PC-9 (cell line): ENCODE data around the gene USHBP1. TPM values are rescaled to one million over a fixed set of nuclear protein-coding genes. Genes with fewer than 3 reads are reported as not detected.

Experiments used
- BruUV-seq: library from RNA; stranded (reverse); fragments of 400-500 nt; replicated peaks from 2 replicates; lab custom pipeline; 2021; lab: Mats Ljungman, UMichigan
- CTCF ChIA-PET: fragments of 300-600 bp; sonication (Branson Sonifier 250); formaldehyde crosslinking; loops from one replicate; lab custom pipeline; 2022; ENCODE audit warnings: antibody characterized with exemption; lab: Charles Lee
- POLR2A ChIA-PET: fragments of 300-600 bp; sonication (Branson Sonifier 250); formaldehyde crosslinking; loops from one replicate; lab custom pipeline; 2022; ENCODE audit warnings: antibody characterized with exemption; ENCODE audit not compliant: unreplicated experiment; lab: Charles Lee
- DNase-seq, 2 experiments: peaks; one replicate each; pipeline versions ENCODE4 v3.0.0 to v3.0.0-alpha.2; 2015 to 2022; ENCODE audit warnings: mixed read lengths in 1 of 2
- H2AFZ ChIP-seq: fragments of 200-600 bp; sonication (generic); 2 replicates; pipeline ENCODE4 v1.8.1; 2017; ENCODE audit warnings: antibody characterized with exemption
- H3F3A ChIP-seq: fragments of 200-600 bp; sonication (generic); 2 replicates; pipeline ENCODE4 v1.8.1; 2017; ENCODE audit warnings: antibody characterized with exemption, mild to moderate bottlenecking, low read depth; ENCODE audit not compliant: insufficient read depth
- H3K27ac ChIP-seq: fragments of 200-600 bp; sonication (generic); 2 replicates; pipeline ENCODE4 v1.6.1; 2016; ENCODE audit warnings: mixed run types
- H3K27me3 ChIP-seq: fragments of 200-600 bp; sonication (generic); 2 replicates; pipeline ENCODE4 v1.6.1; 2016; ENCODE audit warnings: low read depth, mixed run types; ENCODE audit not compliant: insufficient read depth
- H3K36me3 ChIP-seq: fragments of 200-600 bp; sonication (generic); 2 replicates; pipeline ENCODE4 v1.6.1; 2016; ENCODE audit warnings: low read depth, mixed run types
- H3K4me1 ChIP-seq: fragments of 200-600 bp; sonication (generic); replicated peaks from 2 replicates; pipeline ENCODE4 v1.6.1; 2016; ENCODE audit warnings: mixed run types; ENCODE audit not compliant: insufficient read depth
- H3K4me2 ChIP-seq: fragments of 200-600 bp; sonication (generic); 2 replicates; pipeline ENCODE4 v1.6.1; 2017; ENCODE audit warnings: mixed run types
- H3K4me3 ChIP-seq: fragments of 200-600 bp; sonication (generic); 2 replicates; pipeline ENCODE4 v1.6.1; 2016; ENCODE audit warnings: mixed run types
- H3K79me2 ChIP-seq: fragments of 200-600 bp; sonication (generic); 2 replicates; pipeline ENCODE4 v1.6.1; 2017; ENCODE audit warnings: low read depth, mixed run types
- H3K9me2 ChIP-seq: fragments of 200-600 bp; sonication (generic); 2 replicates; pipeline ENCODE4 v1.8.1; 2017; ENCODE audit warnings: mild to moderate bottlenecking; ENCODE audit not compliant: insufficient read depth
- H3K9me3 ChIP-seq: fragments of 200-600 bp; sonication (generic); 2 replicates; pipeline ENCODE4 v1.8.1; 2016; ENCODE audit warnings: low read depth; ENCODE audit not compliant: insufficient read depth
- H4K20me1 ChIP-seq: fragments of 200-600 bp; sonication (generic); 2 replicates; pipeline ENCODE4 v1.8.1; 2017; ENCODE audit not compliant: insufficient read depth
- CTCF ChIP-seq: fragments of 200-600 bp; sonication (generic); conservative IDR thresholded peaks from 2 replicates; pipeline ENCODE4 v1.6.1; 2017; ENCODE audit warnings: mixed run types, antibody characterized with exemption, mild to moderate bottlenecking, moderate library complexity
- EZH2 ChIP-seq: fragments of 200-600 bp; sonication (generic); IDR thresholded peaks from 2 replicates; pipeline ENCODE4 v1.8.0; 2017; ENCODE audit warnings: antibody characterized with exemption, low read depth
- intact Hi-C: fragments of 100-400 bp; cut with micrococcal nuclease; formaldehyde crosslinking; loops from one replicate; pipeline ENCODE4 v1.10.0; 2022; ENCODE audit not compliant: unreplicated experiment
- total RNA-seq: library from RNA; stranded (reverse); gene quantifications from 2 replicates; pipeline ENCODE4 v1.2.3, GENCODE V29; 2021

Gene USHBP1
- total RNA-seq, 1 experiment from 2014 or later: not detected

- Histone ChIP-seq H3K4me1 (peaks cover 25% of the 10 kb centered on the region), H3K36me3 (peaks cover 11% of the 10 kb centered on the region; the same call in 1 of the 2 replicates), H3K9me2 (no peaks in the 10 kb centered on the region), H3K9me3 (no peaks in the 10 kb centered on the region), H3F3A (peaks cover 27% of the 10 kb centered on the region), H4K20me1 (no peaks in the 10 kb centered on the region), H3K79me2 (peaks cover 17% of the 10 kb centered on the region), H3K4me3 (peak overlapping the region; percentile 86; the same call in 1 of the 2 replicates), H3K27me3 (no peaks in the 10 kb centered on the region), H2AFZ (no peak overlapping the region), H3K4me2 (peak overlapping the region; percentile 90), H3K27ac (no peak overlapping the region)
- POLR2A ChIA-PET: no interaction called here
- no peak for TF ChIP-seq CTCF
- no peak for TF ChIP-seq EZH2
- intact Hi-C loops: no loop called here
- DNase-seq: no peak
- no TSS peak for BruUV-seq
- CTCF ChIA-PET: interaction anchor here (0.7 kb wide), 1 partner anchor 42 kb away, joined by 7 read pairs; no protein-coding TSS in a partner anchor
Measured at GRCh38 chr19:17268754-17269153, 4.2 kb upstream of the USHBP1 start.

GRCh38 chr19:17266975-17267788 is 2.6 kb upstream of the USHBP1 start, which contains the start of gene BABAM1:
TSS of gene BABAM1 (plus strand) at chr19:17267443. CDS start at chr19:17268807, 1,364 bp downstream.
- Histone ChIP-seq H3K4me1 (peaks cover 25% of the 10 kb centered on the region), H3K9me2 (no peaks in the 10 kb centered on the region), H3K4me3 (peak within 1 kb of the TSS; percentile 86), H3K27ac (peak within 1 kb of the TSS; percentile 70), H3F3A (peaks cover 32% of the 10 kb centered on the region), H4K20me1 (no peaks in the 10 kb centered on the region), H3K4me2 (peak within 1 kb of the TSS; percentile 90), H3K9me3 (no peaks in the 10 kb centered on the region), H3K27me3 (no peaks in the 10 kb centered on the region), H3K79me2 (peaks cover 17% of the 10 kb centered on the region), H3K36me3 (peaks cover 11% of the 10 kb centered on the region; the same call in 1 of the 2 replicates), H2AFZ (peak within 1 kb of the TSS; percentile 88)
- ChIA-PET CTCF (no interaction called here), POLR2A (interaction anchor here (0.5 to 1.4 kb wide), 10 partner anchors 12 to 662 kb away, joined by 3 to 25 read pairs (median 11); partner anchors contain the start of genes OCEL1 and USE1)
- TF ChIP-seq EZH2 (no peak), CTCF (no peak)
- peak; percentile 94 to 99 for DNase-seq
- BruUV-seq: TSS peak; percentile 78
- intact Hi-C loops: loop anchor here (1.0 kb wide), 1 partner anchor 21 kb away; no protein-coding TSS in a partner anchor

GRCh38 chr19:17266589-17266974 is 2.0 kb upstream of the USHBP1 start:
- Histone ChIP-seq H3K27ac (peak overlapping the region; percentile 70), H2AFZ (no peak overlapping the region), H3K79me2 (peaks cover 17% of the 10 kb centered on the region), H3K4me3 (no peak overlapping the region), H3K9me3 (no peaks in the 10 kb centered on the region), H3K27me3 (no peaks in the 10 kb centered on the region), H3K36me3 (peaks cover 11% of the 10 kb centered on the region; the same call in 1 of the 2 replicates), H3F3A (peaks cover 32% of the 10 kb centered on the region), H3K4me1 (peaks cover 25% of the 10 kb centered on the region), H3K9me2 (no peaks in the 10 kb centered on the region), H3K4me2 (peak overlapping the region; percentile 34; the same call in 1 of the 2 replicates), H4K20me1 (no peaks in the 10 kb centered on the region)
- ChIA-PET CTCF (no interaction called here), POLR2A (interaction anchor here (0.5 to 1.4 kb wide), 9 partner anchors 12 to 662 kb away, joined by 3 to 25 read pairs (median 9); partner anchors contain the start of genes OCEL1 and USE1)
- no TSS peak for BruUV-seq
- no peak for DNase-seq
- intact Hi-C loops: no loop called here
- TF ChIP-seq EZH2: no peak
- TF ChIP-seq CTCF: no peak
